WTC11 (cell line): ENCODE measurements around the gene MCM7.

Experiments used
- CREM ChIP-seq: sonication (generic); formaldehyde crosslinking; IDR thresholded peaks from 2 replicates; pipeline ENCODE4 v1.8.1; 2022; ENCODE audit warnings: mild to moderate bottlenecking, missing genetic modification reagents, moderate library complexity
- ZSCAN18 ChIP-seq: fragments of 250-450 bp; sonication (Bioruptor Pico); IDR thresholded peaks from 2 replicates; pipeline ENCODE4 v2.1.2; 2022; ENCODE audit warnings: mild to moderate bottlenecking, moderate library complexity
- TF ChIP-seq, protein P1 (sequence below): fragments of 200-600 bp; IDR thresholded peaks from 2 replicates; pipeline ENCODE4 v1.8.0; 2022; ENCODE audit warnings: antibody characterized with exemption

- TF ChIP-seq, protein P1, sequence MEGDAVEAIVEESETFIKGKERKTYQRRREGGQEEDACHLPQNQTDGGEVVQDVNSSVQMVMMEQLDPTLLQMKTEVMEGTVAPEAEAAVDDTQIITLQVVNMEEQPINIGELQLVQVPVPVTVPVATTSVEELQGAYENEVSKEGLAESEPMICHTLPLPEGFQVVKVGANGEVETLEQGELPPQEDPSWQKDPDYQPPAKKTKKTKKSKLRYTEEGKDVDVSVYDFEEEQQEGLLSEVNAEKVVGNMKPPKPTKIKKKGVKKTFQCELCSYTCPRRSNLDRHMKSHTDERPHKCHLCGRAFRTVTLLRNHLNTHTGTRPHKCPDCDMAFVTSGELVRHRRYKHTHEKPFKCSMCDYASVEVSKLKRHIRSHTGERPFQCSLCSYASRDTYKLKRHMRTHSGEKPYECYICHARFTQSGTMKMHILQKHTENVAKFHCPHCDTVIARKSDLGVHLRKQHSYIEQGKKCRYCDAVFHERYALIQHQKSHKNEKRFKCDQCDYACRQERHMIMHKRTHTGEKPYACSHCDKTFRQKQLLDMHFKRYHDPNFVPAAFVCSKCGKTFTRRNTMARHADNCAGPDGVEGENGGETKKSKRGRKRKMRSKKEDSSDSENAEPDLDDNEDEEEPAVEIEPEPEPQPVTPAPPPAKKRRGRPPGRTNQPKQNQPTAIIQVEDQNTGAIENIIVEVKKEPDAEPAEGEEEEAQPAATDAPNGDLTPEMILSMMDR = no peak
- TF ChIP-seq CREM (CRISPR knock-in tag) = no peak
- no peak for TF ChIP-seq ZSCAN18 (CRISPR knock-in tag)
Observed at GRCh38 chr7:100087055-100087750, 14.0 kb downstream of the MCM7 start.
